Hematopoietic multipotent progenitor cell treated with erythropoietin and hydrocortisone succinate and interleukin-3 and kit ligand, for 15 days (in vitro differentiated cells): Measurements from ENCODE around the gene TRIM2.
"Not testable (repeated sequence)": the region's sequence is repeated elsewhere in the genome, so short reads cannot be mapped to it uniquely, and the experiment has no call there.

ENCODE experiments used
- DNase-seq: peaks from one replicate; pipeline ENCODE4 v3.0.0-alpha.2; 2015; ENCODE audit warnings: low spot score

The TRIM2 gene

GRCh38 chr4:153189016-153189801, 15.0 kb upstream of the TRIM2 start:
- no peak for DNase-seq

DNA sequence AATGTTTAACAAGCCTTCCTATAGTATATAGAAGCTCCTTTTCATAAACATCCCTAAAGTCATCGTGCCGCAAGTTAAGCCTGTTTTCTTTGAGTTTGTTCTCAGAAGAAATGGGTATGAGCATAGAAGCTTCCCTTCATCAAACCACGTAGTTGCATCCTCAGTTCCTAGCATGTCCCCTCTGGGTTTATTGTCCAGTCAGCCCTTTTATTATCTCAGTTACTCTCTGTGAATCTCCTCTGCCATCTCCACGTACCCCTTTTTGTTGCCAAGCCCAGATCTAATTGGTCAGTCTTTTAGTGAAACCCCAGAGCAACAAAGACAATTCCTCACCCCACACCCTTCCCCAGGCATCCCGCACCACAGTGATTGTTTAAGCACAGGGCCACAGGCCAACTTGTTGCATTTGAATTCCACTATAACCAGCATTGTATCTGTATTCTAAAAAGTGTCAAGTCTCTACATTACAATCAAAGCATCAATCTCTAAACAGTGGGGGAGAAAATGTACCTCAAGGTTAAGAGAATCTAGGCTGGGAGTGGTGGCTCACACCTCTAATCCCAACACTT, 12.4 kb upstream of the TRIM2 start:
- no peak for DNase-seq

DNA sequence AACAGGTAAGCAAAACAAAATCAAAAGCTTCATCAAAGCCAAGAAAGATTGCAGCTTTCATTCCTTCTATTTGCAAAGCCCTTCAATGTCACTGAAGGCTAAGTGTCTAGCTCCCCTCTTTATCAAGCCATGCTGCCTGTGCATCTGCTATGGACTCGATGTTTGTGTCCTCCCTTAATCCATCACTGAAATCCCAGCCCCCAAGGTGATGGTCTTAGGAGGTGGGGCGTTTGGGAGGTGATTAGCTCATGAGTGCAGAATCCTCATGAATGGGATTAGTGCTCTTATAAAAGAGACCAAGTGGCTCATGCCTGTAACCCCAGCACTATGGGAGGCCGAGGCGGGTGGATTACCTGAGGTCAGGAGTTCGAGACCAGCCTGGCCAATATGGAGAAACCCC, 6.9 kb upstream of the TRIM2 start:
- DNase-seq, result no peak

DNA sequence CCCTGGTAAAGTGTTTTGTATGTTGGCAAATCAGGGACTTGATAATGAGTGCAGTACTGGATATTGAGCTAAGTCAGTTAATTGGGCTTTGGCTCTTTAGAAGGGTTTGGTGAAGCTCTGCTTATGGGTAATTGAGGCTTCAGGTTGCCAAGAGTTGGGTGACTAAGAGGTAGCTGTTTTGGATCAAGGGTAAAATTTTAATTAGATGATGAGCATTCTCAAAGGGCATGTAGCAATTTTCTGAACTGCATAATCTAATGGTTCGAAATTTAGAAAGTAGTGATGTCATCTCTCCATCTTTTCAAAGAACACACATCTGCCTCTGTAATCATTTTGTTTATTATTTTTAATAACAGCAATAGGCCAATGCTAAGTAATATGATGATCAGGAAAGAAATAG, 5.5 kb upstream of the TRIM2 start:
- no peak for DNase-seq

GRCh38 chr4:153203746-153204145, 497 bp upstream of the TRIM2 start:
- DNase-seq, result not testable (repeated sequence)

GRCh38 chr4:153204728-153205648, 745 bp downstream of the TRIM2 start:
- no peak for DNase-seq

- no peak for DNase-seq
These were observed 1.5 kb downstream of the TRIM2 start for GRCh38 chr4:153205757-153206156.

GRCh38 chr4:153206534-153206933, 2.3 kb downstream of the TRIM2 start:
- no peak for DNase-seq

- no peak for DNase-seq
These were observed 2.8 kb downstream of the TRIM2 start for GRCh38 chr4:153207027-153207426.

DNA sequence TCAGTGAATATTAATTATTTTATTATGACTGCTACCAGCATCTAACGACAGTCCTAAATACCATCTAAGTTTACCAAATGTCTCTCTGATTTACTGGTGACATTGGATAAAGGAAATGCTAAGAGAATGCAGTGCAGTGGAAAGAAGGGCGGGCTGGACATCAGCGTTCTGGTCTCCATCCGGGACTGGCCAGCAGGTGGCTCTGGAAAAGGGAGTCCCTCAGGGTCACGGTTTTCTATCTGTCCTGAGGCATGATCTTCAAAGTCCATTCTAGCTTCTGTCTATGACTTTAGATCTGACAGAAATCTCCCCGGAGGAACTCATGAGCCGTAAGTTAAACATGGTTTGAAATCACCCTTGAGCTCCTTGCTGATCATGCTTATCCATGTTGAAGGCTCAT, 3.3 kb downstream of the TRIM2 start:
- no peak for DNase-seq

GRCh38 chr4:153209410-153209809, 5.2 kb downstream of the TRIM2 start:
- DNase-seq, result no peak

DNA sequence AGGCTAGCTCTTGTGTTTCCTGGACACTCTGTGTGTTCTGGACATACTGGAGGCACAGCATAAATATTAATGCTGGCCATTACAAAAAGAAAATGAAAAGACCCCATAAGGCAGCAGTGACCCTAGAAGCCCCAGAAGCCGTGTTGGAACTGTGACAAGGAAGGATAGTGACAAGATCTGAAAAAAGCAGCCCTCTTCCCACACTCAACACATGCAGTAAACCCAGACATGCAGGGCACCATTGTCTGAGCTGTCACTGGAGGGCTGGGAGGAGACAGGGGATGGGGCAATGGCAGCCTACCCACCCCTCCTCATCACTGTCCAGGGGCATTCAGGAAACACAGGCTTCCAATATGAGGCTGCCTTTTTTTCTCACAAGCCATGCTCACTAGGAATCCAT, 6.5 kb downstream of the TRIM2 start:
- DNase-seq, result no peak

DNA sequence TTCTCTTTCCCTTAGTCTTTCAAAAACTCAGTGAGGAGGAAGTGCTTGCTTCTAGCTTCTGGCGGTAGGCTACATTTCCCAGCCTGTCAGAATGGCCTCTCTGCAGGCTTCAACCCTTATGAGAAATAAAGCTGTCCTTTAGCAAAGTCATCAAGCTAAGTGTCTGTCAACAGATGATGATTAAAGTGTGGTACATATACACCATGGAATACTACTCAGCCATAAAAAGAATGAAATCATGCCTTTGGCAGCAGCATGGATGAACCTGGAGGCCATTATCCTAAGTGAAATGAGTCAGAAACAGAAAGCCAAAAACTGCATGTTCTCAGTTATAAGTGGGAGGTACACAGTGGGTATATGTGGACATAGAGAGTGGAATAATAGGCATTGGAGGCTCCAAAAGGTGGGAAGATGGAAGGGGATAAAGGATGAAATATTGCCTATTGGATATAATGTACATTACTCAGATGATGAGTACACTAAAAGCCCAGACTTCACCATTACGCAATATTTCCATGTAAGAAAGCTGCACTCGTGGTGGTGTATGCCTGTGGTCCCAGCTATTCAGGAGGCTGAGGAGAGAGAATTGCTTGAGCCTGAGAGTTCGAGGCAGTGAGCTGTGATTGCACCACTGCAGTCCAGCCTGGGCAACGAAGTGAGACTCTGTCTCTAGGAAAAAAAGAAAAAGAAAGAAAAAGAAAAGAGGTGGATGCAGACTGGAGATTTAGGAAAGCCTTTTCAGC, 7.9 kb downstream of the TRIM2 start:
- no peak for DNase-seq

- DNase-seq, result no peak
These were observed 8.5 kb downstream of the TRIM2 start for GRCh38 chr4:153212736-153213135.

DNA sequence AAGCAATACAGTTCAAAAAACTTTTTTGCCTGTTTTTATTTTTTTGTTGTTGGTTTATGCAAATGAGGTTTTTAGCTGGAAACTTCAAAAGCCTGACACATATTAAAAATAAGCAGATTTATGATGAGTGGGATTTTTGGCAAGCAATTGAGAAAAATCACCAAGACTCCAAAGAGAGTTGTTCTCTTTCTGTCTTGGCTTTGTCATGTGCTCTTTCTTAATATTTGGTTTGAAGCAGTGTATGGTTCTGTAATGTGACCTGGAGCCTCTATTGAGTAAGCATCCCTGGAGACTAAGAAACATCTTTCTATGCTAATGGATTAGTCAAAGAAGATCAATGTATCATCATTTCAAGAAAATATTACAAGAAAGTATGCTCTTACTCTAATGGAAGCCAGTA, 11.7 kb downstream of the TRIM2 start:
- no peak for DNase-seq

DNA sequence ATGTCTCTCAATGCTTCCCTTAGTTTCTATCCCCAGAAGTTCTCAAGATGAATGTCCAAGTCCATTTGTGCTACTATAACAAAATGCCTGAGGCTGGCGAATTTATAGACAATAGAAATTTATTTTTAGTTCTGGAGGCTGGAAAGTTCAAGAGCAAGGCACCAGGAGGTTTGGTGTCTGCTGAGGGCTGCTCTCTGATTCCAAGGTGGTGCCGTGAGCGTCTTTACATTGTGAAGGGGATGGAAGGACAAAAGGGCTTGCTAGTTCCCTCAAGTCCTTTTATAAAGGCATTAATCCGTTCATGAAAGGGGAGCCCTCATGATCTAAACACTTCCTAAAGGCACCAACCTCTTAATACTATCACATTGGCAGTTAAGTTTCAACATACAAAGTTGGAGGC, 12.3 kb downstream of the TRIM2 start:
- no peak for DNase-seq

DNA sequence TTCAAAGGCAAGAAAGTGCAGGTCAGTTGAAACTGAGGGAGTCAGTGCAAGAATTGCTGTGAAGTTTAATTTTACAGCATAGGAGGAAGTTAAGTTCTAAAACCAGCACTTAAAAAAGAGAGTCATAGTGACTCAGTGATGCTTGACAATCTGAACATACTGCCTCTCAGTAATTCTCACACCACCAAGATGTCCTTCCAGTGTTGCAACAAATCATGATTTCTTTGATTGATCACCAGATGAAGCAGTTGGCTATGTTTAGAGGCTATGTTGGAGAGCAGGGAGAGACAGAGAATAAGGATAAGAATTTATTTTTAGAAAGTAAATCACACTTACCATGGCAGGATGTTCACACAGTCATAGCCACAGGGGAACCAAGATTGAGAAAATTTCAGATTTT, 13.2 kb downstream of the TRIM2 start:
- DNase-seq, result no peak

DNA sequence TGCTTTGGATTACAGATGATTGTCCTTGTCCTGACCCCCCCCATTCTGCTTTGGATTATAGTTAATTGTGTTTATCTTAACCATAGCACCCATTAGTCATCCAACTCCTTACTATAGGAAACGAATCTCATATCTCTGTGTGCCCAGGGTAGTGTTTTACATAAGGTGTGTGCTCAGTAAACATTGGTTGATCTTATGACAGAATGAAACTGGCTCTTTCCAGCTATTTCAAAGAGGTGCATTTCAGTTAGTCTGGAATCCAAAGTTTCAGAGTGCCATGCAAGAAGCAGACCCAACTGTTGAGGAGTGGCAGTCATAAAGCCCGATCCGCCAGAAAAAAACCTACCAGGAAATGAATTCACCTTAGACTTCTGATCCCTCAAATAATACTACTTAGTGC, 14.7 kb downstream of the TRIM2 start:
- no peak for DNase-seq

GRCh38 chr4:153220682-153221395, 16.6 kb downstream of the TRIM2 start:
- no peak for DNase-seq

- DNase-seq, result no peak
These were observed 17.8 kb downstream of the TRIM2 start for GRCh38 chr4:153221783-153222706.
